Body of pancreas (tissue), 4 donors: ENCODE results near the gene CENPQ.

Experiments
- POLR2A ChIP-seq, 3 donors: fragments of 450-650 bp; IDR thresholded peaks; one replicate each; pipeline ENCODE4 v1.6.1; 2016; ENCODE audit warnings: antibody characterized with exemption in 3 of 3, mild to moderate bottlenecking in 2 of 3
- TF ChIP-seq, protein P1 (sequence below), 7 experiments: fragments of 450-650 bp in 4 of 7; fragments of 200-600 bp in 3 of 7; sonication (generic) in 3 of 7; IDR thresholded peaks; one replicate each; pipeline ENCODE4 v1.5.1; 2016 to 2019; ENCODE audit warnings: antibody characterized with exemption in 7 of 7

DNA sequence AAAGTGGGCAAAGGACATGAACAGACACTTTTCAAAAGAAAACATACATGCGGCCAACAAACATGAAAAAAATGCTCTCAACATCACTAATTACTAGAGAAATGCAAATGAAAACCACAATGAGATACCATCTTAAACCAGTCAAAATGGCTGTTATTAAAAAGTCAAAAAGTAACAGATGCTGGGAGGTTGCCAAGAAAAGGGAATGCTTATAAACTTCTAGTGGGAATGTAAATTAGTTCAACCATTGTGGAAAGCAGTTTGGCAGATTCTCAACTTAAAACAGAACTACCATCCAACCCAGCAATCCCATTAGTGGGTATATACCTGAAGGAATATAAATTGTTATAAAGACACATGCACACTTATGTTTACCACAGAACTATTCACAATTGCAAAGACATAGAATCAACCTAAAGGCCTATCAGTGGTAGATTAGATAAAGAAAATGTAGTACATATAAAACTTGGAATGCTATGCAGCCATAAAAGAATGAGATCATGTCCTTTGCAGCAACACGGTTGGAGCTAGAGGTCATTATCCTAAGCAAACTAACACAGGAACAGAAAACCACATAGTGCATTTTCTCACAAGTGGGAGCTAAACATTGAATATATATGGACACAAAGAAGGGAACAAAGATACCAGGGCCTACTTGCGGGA, 16.3 kb downstream of the CENPQ start:
- TF ChIP-seq, protein P1, sequence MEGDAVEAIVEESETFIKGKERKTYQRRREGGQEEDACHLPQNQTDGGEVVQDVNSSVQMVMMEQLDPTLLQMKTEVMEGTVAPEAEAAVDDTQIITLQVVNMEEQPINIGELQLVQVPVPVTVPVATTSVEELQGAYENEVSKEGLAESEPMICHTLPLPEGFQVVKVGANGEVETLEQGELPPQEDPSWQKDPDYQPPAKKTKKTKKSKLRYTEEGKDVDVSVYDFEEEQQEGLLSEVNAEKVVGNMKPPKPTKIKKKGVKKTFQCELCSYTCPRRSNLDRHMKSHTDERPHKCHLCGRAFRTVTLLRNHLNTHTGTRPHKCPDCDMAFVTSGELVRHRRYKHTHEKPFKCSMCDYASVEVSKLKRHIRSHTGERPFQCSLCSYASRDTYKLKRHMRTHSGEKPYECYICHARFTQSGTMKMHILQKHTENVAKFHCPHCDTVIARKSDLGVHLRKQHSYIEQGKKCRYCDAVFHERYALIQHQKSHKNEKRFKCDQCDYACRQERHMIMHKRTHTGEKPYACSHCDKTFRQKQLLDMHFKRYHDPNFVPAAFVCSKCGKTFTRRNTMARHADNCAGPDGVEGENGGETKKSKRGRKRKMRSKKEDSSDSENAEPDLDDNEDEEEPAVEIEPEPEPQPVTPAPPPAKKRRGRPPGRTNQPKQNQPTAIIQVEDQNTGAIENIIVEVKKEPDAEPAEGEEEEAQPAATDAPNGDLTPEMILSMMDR (IDR thresholded peaks at IDR 0.05): no peak
- TF ChIP-seq POLR2A (IDR thresholded peaks at IDR 0.05): no peak
